ENCODE results near the gene FGD3.

- no peak for TF ChIP-seq MAZ (CRISPR knock-in tag; conservative IDR thresholded peaks at IDR 0.05 in 1 of 2, IDR thresholded peaks at IDR 0.05 in 1 of 2)
- no peak for TF ChIP-seq IRF1 (CRISPR knock-in tag; IDR thresholded peaks at IDR 0.05; ENCODE audit: borderline replicate concordance)
- TF ChIP-seq, protein P1, sequence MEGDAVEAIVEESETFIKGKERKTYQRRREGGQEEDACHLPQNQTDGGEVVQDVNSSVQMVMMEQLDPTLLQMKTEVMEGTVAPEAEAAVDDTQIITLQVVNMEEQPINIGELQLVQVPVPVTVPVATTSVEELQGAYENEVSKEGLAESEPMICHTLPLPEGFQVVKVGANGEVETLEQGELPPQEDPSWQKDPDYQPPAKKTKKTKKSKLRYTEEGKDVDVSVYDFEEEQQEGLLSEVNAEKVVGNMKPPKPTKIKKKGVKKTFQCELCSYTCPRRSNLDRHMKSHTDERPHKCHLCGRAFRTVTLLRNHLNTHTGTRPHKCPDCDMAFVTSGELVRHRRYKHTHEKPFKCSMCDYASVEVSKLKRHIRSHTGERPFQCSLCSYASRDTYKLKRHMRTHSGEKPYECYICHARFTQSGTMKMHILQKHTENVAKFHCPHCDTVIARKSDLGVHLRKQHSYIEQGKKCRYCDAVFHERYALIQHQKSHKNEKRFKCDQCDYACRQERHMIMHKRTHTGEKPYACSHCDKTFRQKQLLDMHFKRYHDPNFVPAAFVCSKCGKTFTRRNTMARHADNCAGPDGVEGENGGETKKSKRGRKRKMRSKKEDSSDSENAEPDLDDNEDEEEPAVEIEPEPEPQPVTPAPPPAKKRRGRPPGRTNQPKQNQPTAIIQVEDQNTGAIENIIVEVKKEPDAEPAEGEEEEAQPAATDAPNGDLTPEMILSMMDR (IDR thresholded peaks at IDR 0.05 in 2 of 3, conservative IDR thresholded peaks at IDR 0.05 in 1 of 3; ENCODE audit: insufficient read depth in 2 of 3, low read depth in 1 of 3, low read length in 3 of 3), result no peak
- no peak for TF ChIP-seq POLR2G (IDR thresholded peaks at IDR 0.05; ENCODE audit: low read depth, low read length)
- no peak for TF ChIP-seq ZNF253 (CRISPR knock-in tag; conservative IDR thresholded peaks at IDR 0.05)
- TF ChIP-seq ZNF830 (CRISPR knock-in tag; IDR thresholded peaks at IDR 0.05), result no peak
- TF ChIP-seq HDAC1 (IDR thresholded peaks at IDR 0.05), result no peak
- TF ChIP-seq, protein P2, sequence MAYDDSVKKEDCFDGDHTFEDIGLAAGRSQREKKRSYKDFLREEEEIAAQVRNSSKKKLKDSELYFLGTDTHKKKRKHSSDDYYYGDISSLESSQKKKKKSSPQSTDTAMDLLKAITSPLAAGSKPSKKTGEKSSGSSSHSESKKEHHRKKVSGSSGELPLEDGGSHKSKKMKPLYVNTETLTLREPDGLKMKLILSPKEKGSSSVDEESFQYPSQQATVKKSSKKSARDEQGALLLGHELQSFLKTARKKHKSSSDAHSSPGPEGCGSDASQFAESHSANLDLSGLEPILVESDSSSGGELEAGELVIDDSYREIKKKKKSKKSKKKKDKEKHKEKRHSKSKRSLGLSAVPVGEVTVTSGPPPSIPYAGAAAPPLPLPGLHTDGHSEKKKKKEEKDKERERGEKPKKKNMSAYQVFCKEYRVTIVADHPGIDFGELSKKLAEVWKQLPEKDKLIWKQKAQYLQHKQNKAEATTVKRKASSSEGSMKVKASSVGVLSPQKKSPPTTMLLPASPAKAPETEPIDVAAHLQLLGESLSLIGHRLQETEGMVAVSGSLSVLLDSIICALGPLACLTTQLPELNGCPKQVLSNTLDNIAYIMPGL (CRISPR knock-in tag; IDR thresholded peaks at IDR 0.05), result no peak
- no peak for TF ChIP-seq SIRT6 (IDR thresholded peaks at IDR 0.05; ENCODE audit: low read depth, low read length)
- no peak for TF ChIP-seq ZBTB26 (CRISPR knock-in tag; IDR thresholded peaks at IDR 0.05)
These were observed 102.9 kb downstream of the FGD3 start for GRCh38 chr9:93050231-93050630.

Measured in K562 (cell line).